GM12878 (cell line): ENCODE results near the gene PSORS1C1. TPM values are rescaled to one million over a fixed set of nuclear protein-coding genes. Genes with fewer than 3 reads are reported as not detected.

Source experiments
- ATAC-seq: fragments of 200-7000 bp; cut with Tn5 transposase; 3 replicates; pipeline ENCODE4 v1.9.1; 2020; ENCODE audit warnings: mild to moderate bottlenecking, moderate library complexity
- BruUV-seq: library from RNA; stranded (reverse); fragments of 400-500 nt; replicated peaks from 2 replicates; lab custom pipeline; 2021; lab: Mats Ljungman, UMichigan
- CTCF ChIA-PET: fragments of 300-600 bp; sonication (Branson Sonifier 250); formaldehyde crosslinking; extraction: SDS; loops from one replicate; lab custom pipeline; 2021; ENCODE audit warnings: inconsistent platforms; lab: Yijun Ruan, JAX
- POLR2A ChIA-PET: fragments of 350-600 bp; formaldehyde crosslinking; extraction: SDS; loops from one replicate; lab custom pipeline; 2021; ENCODE audit warnings: inconsistent platforms; lab: Charles Lee
- RAD21 ChIA-PET: fragments of 300-600 bp; sonication (Branson Sonifier 250); formaldehyde crosslinking; loops from one replicate; lab custom pipeline; 2023; ENCODE audit warnings: antibody characterized with exemption; ENCODE audit not compliant: unreplicated experiment; lab: Charles Lee
- SMC1A ChIA-PET: fragments of 300-600 bp; sonication (Branson Sonifier 250); formaldehyde crosslinking; loops from one replicate; lab custom pipeline; 2023; ENCODE audit not compliant: unreplicated experiment, uncharacterized antibody; lab: Charles Lee
- DNase-seq: peaks from one replicate; pipeline ENCODE4 v3.0.0-alpha.2; 2011; ENCODE audit warnings: low read depth, low spot score
- FAIRE-seq: peaks from 3 replicates; lab custom pipeline; 2011; peaks lifted over from hg19 to GRCh38; lab: Jason Lieb, UNC
- H2AFZ ChIP-seq: 2 replicates; pipeline ENCODE4 v1.6.0; 2011; ENCODE audit warnings: low read depth, low read length, control low read depth; ENCODE audit not compliant: control insufficient read depth
- H3K27ac ChIP-seq: 2 replicates; pipeline ENCODE4 v1.5.1; 2011; ENCODE audit warnings: control low read depth; ENCODE audit not compliant: control insufficient read depth, insufficient read depth
- H3K27me3 ChIP-seq, 2 experiments: replicated peaks in 1 of 2; 2 replicates each; pipeline versions ENCODE4 v1.6.0 to v1.6.1; 2011; ENCODE audit warnings: low read length in 1 of 2; ENCODE audit not compliant: control insufficient read depth in 2 of 2, insufficient read depth in 2 of 2
- H3K36me3 ChIP-seq, 2 experiments: 2 replicates each; pipeline ENCODE4 v1.5.1; 2011; ENCODE audit warnings: low read length in 1 of 2; ENCODE audit not compliant: control insufficient read depth in 2 of 2, insufficient read depth in 2 of 2
- H3K4me1 ChIP-seq: 2 replicates; pipeline ENCODE4 v1.6.1; 2011; ENCODE audit warnings: mild to moderate bottlenecking, low read length, moderate library complexity, mixed read lengths; ENCODE audit not compliant: control insufficient read depth, insufficient read depth
- H3K4me2 ChIP-seq: 2 replicates; pipeline ENCODE4 v1.6.0; 2011; ENCODE audit warnings: control low read depth; ENCODE audit not compliant: control insufficient read depth, insufficient read depth
- H3K4me3 ChIP-seq: fragments of 200-600 bp; sonication (generic); 2 replicates; pipeline ENCODE4 v1.5.1; 2016
- H3K79me2 ChIP-seq: 2 replicates; pipeline ENCODE4 v1.6.0; 2011; ENCODE audit warnings: low read length; ENCODE audit not compliant: control insufficient read depth, insufficient read depth
- H3K9ac ChIP-seq: 2 replicates; pipeline ENCODE4 v1.8.0; 2011; ENCODE audit warnings: low read length, control low read depth, mixed read lengths; ENCODE audit not compliant: control insufficient read depth, insufficient read depth
- H3K9me3 ChIP-seq: replicated peaks from 3 replicates; pipeline ENCODE4 v1.5.1; 2011; ENCODE audit warnings: mild to moderate bottlenecking, low read length; ENCODE audit not compliant: control insufficient read depth, insufficient read depth
- H4K20me1 ChIP-seq: 2 replicates; pipeline ENCODE4 v1.6.0; 2011; ENCODE audit not compliant: control insufficient read depth, insufficient read depth
- BHLHE40 ChIP-seq, 2 experiments: fragments of 450-650 bp in 1 of 2; IDR thresholded peaks; 2 replicates each; pipeline ENCODE4 v1.6.1; 2011 to 2017; ENCODE audit warnings: low read depth in 2 of 2, borderline replicate concordance in 1 of 2, improper control_type of control experiment in 1 of 2, low read length in 1 of 2, mild to moderate bottlenecking in 1 of 2
- CBX5 ChIP-seq: sonication (generic); IDR thresholded peaks from 2 replicates; pipeline ENCODE4 v1.6.1; 2016; ENCODE audit warnings: low read depth, moderate library complexity, mild to moderate bottlenecking, inconsistent platforms
- EGR1 ChIP-seq, 2 experiments: IDR thresholded peaks; 1 replicate in 1 of 2; 2 replicates in 1 of 2; pipeline ENCODE4 v1.6.1; 2011 to 2012; ENCODE audit warnings: low read depth in 2 of 2, low read length in 2 of 2, borderline replicate concordance in 1 of 2, mild to moderate bottlenecking in 1 of 2, moderate library complexity in 1 of 2
- RUNX3 ChIP-seq: IDR thresholded peaks from 2 replicates; pipeline ENCODE4 v1.6.1; 2012; ENCODE audit warnings: low read length, inconsistent platforms
- USF2 ChIP-seq: IDR thresholded peaks from 2 replicates; pipeline ENCODE4 v1.6.1; 2011; ENCODE audit warnings: low read depth, low read length, improper control_type of control experiment, borderline replicate concordance
- WGBS: methylation state at CpG from one replicate; pipeline ENCODE4 v1.1.6; 2016; ENCODE audit warnings: low lambda C conversion rate; ENCODE audit not compliant: insufficient replicate concordance, insufficient coverage; ENCODE audit errors: missing lambda C conversion rate; 5-methylcytosine and 5-hydroxymethylcytosine counted together
- in situ Hi-C: fragments of 300-500 bp; cut with MboI; formaldehyde crosslinking; loops from 9 replicates; pipeline ENCODE4 v1.14.3; 2018; ENCODE audit warnings: mixed read lengths
- intact Hi-C: fragments of 100-400 bp; cut with micrococcal nuclease; formaldehyde crosslinking; loops from one replicate; pipeline ENCODE4 v1.14.2; 2022; ENCODE audit not compliant: unreplicated experiment
- polyA plus RNA-seq, 11 experiments: library from polyadenylated mRNA; depleted of rRNA in 4 of 11; unstranded in 6 of 11; stranded (reverse) in 5 of 11; fragments of >200 nt; fragmentation: Nextera tagmentation in 4 of 11; fragmentation: Illumina TruSeq in 1 of 11; extraction: Ambion mirVana in 4 of 11; extraction: Trizol in 1 of 11; gene quantifications; 1 replicate in 1 of 11; 2 replicates in 10 of 11; pipeline versions ENCODE4 v1.2.1 to v1.2.3, GENCODE V29; 2011 to 2016; ENCODE audit warnings: inconsistent platforms in 2 of 11, missing spikeins in 2 of 11, low read depth in 1 of 11
- total RNA-seq, 4 experiments: library from RNA; depleted of rRNA in 3 of 4; stranded (reverse); fragments of >200 nt in 3 of 4; fragmentation: Illumina TruSeq in 1 of 4; extraction: Trizol in 1 of 4; gene quantifications; 2 replicates each; pipeline versions ENCODE4 v1.2.1 to v1.2.3, GENCODE V29; 2013 to 2021
- TF ChIP-seq, protein P1 (sequence below): fragments of 450-650 bp; IDR thresholded peaks from 2 replicates; pipeline ENCODE4 v1.6.1; 2018; ENCODE audit warnings: mild to moderate bottlenecking, low read depth, moderate library complexity; ENCODE audit not compliant: partially characterized antibody
- TF ChIP-seq, protein P2 (sequence below): fragments of 450-650 bp; IDR thresholded peaks from 2 replicates; pipeline ENCODE4 v1.6.1; 2017; ENCODE audit warnings: antibody characterized with exemption, mild to moderate bottlenecking, moderate library complexity

PSORS1C1 gene
- total and polyA plus RNA-seq, 10 of the 15 experiments (the other 5 are each of a cell fraction or from before 2014, with no cell fraction given), result 0.13 to 1.00 (median 0.20) TPM; not detected in 5

DNA sequence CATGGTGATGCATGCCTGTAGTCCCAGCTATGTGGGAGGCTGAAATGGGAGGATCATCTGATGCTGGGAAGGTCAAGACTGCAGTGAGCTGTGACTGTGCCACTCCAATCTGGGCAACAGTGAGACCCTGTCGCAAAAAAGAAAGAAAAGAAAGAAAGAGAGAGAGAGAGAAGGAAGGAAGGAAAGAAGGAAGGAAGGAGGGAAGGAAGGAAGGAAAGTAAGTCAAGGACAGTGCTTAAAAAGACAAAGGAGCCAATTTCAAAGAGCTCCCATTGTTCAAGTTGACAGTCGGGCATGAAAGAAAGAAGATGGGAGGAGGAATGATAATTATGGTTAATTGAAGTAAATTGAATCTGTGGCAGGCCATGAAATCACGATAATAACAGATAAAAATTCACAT is 18.4 kb upstream of the PSORS1C1 start:
- FAIRE-seq (no peak), ATAC-seq (no peak), DNase-seq (no peak)
- no TSS peak for BruUV-seq
- Histone ChIP-seq H3K79me2 (no peaks in the 10 kb centered on the region), H3K9me3 (no peaks in the 10 kb centered on the region), H3K36me3 (no peaks in the 10 kb centered on the region), H3K4me2 (no peak overlapping the region), H3K27me3 (peaks cover 0 to 2% of the 10 kb centered on the region in 2 experiments; a peak in 2 of 4 replicates), H2AFZ (no peak overlapping the region), H3K27ac (no peak overlapping the region), H3K4me3 (no peak overlapping the region), H3K9ac (no peak overlapping the region), H3K4me1 (no peaks in the 10 kb centered on the region), H4K20me1 (no peaks in the 10 kb centered on the region)
- intact Hi-C loops (no loop called here), in situ Hi-C loops (loop anchor here (10.0 kb wide), 1 partner anchor 631 kb away; no protein-coding TSS in a partner anchor)
- TF ChIP-seq EGR1 (IDR thresholded peaks at IDR 0.05; ENCODE audit: borderline replicate concordance in 1 of 2, low read depth in 2 of 2, low read length in 2 of 2) (no peak), RUNX3 (no peak), BHLHE40 (IDR thresholded peaks at IDR 0.05; ENCODE audit: borderline replicate concordance in 1 of 2, low read depth in 2 of 2, low read length in 1 of 2) (no peak)
- CTCF ChIA-PET, result interaction anchor here (0.6 to 1.8 kb wide), 3 partner anchors 9 to 96 kb away, joined by 4 to 8 read pairs (median 5); no protein-coding TSS in a partner anchor
- POLR2A ChIA-PET, result no interaction called here
- WGBS, result 44% methylated on average over 3 of the region's 3 CpGs
- SMC1A ChIA-PET, result interaction anchor here (1.2 kb wide), 1 partner anchor 37 kb away, joined by 3 read pairs; no protein-coding TSS in a partner anchor
- RAD21 ChIA-PET, result no interaction called here

GRCh38 chr6:31096656-31097055 is 17.9 kb upstream of the PSORS1C1 start:
- H3K36me3 ChIP-seq, result no peaks in the 10 kb centered on the region
- DNase-seq (no peak), ATAC-seq (no peak), FAIRE-seq (no peak)
- H4K20me1 ChIP-seq, result no peaks in the 10 kb centered on the region
- no peak overlapping the region for H2AFZ ChIP-seq
- H3K4me1 ChIP-seq, result no peaks in the 10 kb centered on the region
- peaks cover 0 to 2% of the 10 kb centered on the region in 2 experiments; a peak in 2 of 4 replicates for H3K27me3 ChIP-seq
- no peak overlapping the region for H3K9ac ChIP-seq
- no peak overlapping the region for H3K4me2 ChIP-seq
- no peaks in the 10 kb centered on the region for H3K9me3 ChIP-seq
- BruUV-seq, result no TSS peak
- intact Hi-C loops, result no loop called here
- in situ Hi-C loops, result loop anchor here (10.0 kb wide), 1 partner anchor 632 kb away; no protein-coding TSS in a partner anchor
- WGBS, result 36% methylated on average over 5 of the region's 5 CpGs
- H3K79me2 ChIP-seq, result no peaks in the 10 kb centered on the region
- ChIA-PET CTCF (interaction anchor here (1.5 to 1.8 kb wide), 2 partner anchors 9 to 96 kb away, joined by 4 to 8 read pairs; no protein-coding TSS in a partner anchor), RAD21 (no interaction called here), SMC1A (interaction anchor here (1.2 kb wide), 1 partner anchor 37 kb away, joined by 3 read pairs; no protein-coding TSS in a partner anchor), POLR2A (no interaction called here)
- no peak overlapping the region for H3K4me3 ChIP-seq
- no peak overlapping the region for H3K27ac ChIP-seq
- TF ChIP-seq, protein P1, sequence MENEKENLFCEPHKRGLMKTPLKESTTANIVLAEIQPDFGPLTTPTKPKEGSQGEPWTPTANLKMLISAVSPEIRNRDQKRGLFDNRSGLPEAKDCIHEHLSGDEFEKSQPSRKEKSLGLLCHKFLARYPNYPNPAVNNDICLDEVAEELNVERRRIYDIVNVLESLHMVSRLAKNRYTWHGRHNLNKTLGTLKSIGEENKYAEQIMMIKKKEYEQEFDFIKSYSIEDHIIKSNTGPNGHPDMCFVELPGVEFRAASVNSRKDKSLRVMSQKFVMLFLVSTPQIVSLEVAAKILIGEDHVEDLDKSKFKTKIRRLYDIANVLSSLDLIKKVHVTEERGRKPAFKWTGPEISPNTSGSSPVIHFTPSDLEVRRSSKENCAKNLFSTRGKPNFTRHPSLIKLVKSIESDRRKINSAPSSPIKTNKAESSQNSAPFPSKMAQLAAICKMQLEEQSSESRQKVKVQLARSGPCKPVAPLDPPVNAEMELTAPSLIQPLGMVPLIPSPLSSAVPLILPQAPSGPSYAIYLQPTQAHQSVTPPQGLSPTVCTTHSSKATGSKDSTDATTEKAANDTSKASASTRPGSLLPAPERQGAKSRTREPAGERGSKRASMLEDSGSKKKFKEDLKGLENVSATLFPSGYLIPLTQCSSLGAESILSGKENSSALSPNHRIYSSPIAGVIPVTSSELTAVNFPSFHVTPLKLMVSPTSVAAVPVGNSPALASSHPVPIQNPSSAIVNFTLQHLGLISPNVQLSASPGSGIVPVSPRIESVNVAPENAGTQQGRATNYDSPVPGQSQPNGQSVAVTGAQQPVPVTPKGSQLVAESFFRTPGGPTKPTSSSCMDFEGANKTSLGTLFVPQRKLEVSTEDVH, result no peak
- TF ChIP-seq EGR1 (IDR thresholded peaks at IDR 0.05; ENCODE audit: borderline replicate concordance in 1 of 2, low read depth in 2 of 2, low read length in 2 of 2) (no peak), USF2 (no peak), CBX5 (no peak)
- TF ChIP-seq, protein P2, sequence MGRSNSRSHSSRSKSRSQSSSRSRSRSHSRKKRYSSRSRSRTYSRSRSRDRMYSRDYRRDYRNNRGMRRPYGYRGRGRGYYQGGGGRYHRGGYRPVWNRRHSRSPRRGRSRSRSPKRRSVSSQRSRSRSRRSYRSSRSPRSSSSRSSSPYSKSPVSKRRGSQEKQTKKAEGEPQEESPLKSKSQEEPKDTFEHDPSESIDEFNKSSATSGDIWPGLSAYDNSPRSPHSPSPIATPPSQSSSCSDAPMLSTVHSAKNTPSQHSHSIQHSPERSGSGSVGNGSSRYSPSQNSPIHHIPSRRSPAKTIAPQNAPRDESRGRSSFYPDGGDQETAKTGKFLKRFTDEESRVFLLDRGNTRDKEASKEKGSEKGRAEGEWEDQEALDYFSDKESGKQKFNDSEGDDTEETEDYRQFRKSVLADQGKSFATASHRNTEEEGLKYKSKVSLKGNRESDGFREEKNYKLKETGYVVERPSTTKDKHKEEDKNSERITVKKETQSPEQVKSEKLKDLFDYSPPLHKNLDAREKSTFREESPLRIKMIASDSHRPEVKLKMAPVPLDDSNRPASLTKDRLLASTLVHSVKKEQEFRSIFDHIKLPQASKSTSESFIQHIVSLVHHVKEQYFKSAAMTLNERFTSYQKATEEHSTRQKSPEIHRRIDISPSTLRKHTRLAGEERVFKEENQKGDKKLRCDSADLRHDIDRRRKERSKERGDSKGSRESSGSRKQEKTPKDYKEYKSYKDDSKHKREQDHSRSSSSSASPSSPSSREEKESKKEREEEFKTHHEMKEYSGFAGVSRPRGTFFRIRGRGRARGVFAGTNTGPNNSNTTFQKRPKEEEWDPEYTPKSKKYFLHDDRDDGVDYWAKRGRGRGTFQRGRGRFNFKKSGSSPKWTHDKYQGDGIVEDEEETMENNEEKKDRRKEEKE, result no peak
